GM04503 (cell line): ENCODE measurements around the gene PDE9A.

Experiments used
- DNase-seq: peaks from one replicate; pipeline ENCODE4 v3.0.0-alpha.2; 2012; ENCODE audit warnings: low read depth

Gene PDE9A

GRCh38 chr21:42688226-42688840 lies 34.9 kb downstream of the PDE9A start:
- no peak for DNase-seq

- no peak for DNase-seq
Observed at GRCh38 chr21:42688841-42689371, 35.5 kb downstream of the PDE9A start.

GRCh38 chr21:42690586-42690985 lies 37.2 kb downstream of the PDE9A start:
- no peak for DNase-seq

- no peak for DNase-seq
Observed at GRCh38 chr21:42691901-42692559, 38.6 kb downstream of the PDE9A start.

GRCh38 chr21:42692688-42693087 lies 39.3 kb downstream of the PDE9A start:
- no peak for DNase-seq

- DNase-seq = no peak
Observed at GRCh38 chr21:42694751-42695696, 41.6 kb downstream of the PDE9A start.

GRCh38 chr21:42695697-42696380 lies 42.4 kb downstream of the PDE9A start:
- no peak for DNase-seq

- DNase-seq = no peak
Observed at GRCh38 chr21:42696501-42697040, 43.1 kb downstream of the PDE9A start.

- no peak for DNase-seq
Observed at GRCh38 chr21:42698733-42699132, 45.3 kb downstream of the PDE9A start.

GRCh38 chr21:42699196-42699595 lies 45.8 kb downstream of the PDE9A start:
- DNase-seq = no peak

GRCh38 chr21:42701706-42702456 lies 48.5 kb downstream of the PDE9A start:
- no peak for DNase-seq

- DNase-seq = no peak
Observed at GRCh38 chr21:42702720-42703119, 49.3 kb downstream of the PDE9A start.

GRCh38 chr21:42703136-42703908 lies 49.9 kb downstream of the PDE9A start:
- no peak for DNase-seq

GRCh38 chr21:42703965-42704364 lies 50.5 kb downstream of the PDE9A start:
- DNase-seq = no peak

GRCh38 chr21:42704861-42705260 lies 51.4 kb downstream of the PDE9A start:
- DNase-seq = no peak

- no peak for DNase-seq
Observed at GRCh38 chr21:42705346-42705745, 51.9 kb downstream of the PDE9A start.

- no peak for DNase-seq
Observed at GRCh38 chr21:42705746-42706374, 52.4 kb downstream of the PDE9A start.

GRCh38 chr21:42706765-42707164 lies 53.3 kb downstream of the PDE9A start:
- no peak for DNase-seq

GRCh38 chr21:42707207-42707830 lies 53.9 kb downstream of the PDE9A start:
- no peak for DNase-seq
